NCI-H748 (cell line): ENCODE data around the gene TEKTIP1.

ENCODE experiments used
- DNase-seq: peaks from one replicate; lab custom pipeline; 2025; ENCODE audit not compliant: unreplicated experiment; lab: John Stamatoyannopoulos, UW

TEKTIP1 gene

GRCh38 chr19:3538965-3539755 lies at the start of gene TEKTIP1:
Gene TEKTIP1, plus strand, starts transcription at chr19:3539174. Its CDS starts 4 bp downstream, at chr19:3539178.
- DNase-seq = peak; percentile 6

GRCh38 chr19:3491396-3492119 lies 47.4 kb upstream of the TEKTIP1 start:
- no peak for DNase-seq

- no peak for DNase-seq
Measured at GRCh38 chr19:3492131-3492839, 46.7 kb upstream of the TEKTIP1 start.

GRCh38 chr19:3492919-3493318 lies 46.1 kb upstream of the TEKTIP1 start:
- DNase-seq = no peak

- DNase-seq = no peak
Measured at GRCh38 chr19:3493651-3494050, 45.3 kb upstream of the TEKTIP1 start.

GRCh38 chr19:3494051-3494450 lies 44.9 kb upstream of the TEKTIP1 start:
- DNase-seq = no peak

- DNase-seq = no peak
Measured at GRCh38 chr19:3494559-3494958, 44.4 kb upstream of the TEKTIP1 start.

GRCh38 chr19:3496392-3497273 lies 42.3 kb upstream of the TEKTIP1 start:
- DNase-seq = no peak

- DNase-seq = no peak
Measured at GRCh38 chr19:3497757-3498520, 41.0 kb upstream of the TEKTIP1 start.

GRCh38 chr19:3499738-3500428 lies 39.1 kb upstream of the TEKTIP1 start:
- peak; percentile 6 for DNase-seq

GRCh38 chr19:3500429-3501101 lies 38.4 kb upstream of the TEKTIP1 start, which contains the start of gene DOHH:
Gene DOHH, minus strand, starts transcription at chr19:3500674. Its CDS starts 3,860 bp downstream, at chr19:3496814.
- peak; percentile 93 for DNase-seq

GRCh38 chr19:3501780-3502179 lies 37.2 kb upstream of the TEKTIP1 start:
- no peak for DNase-seq

GRCh38 chr19:3503036-3503572 lies 35.9 kb upstream of the TEKTIP1 start:
- DNase-seq = no peak

- DNase-seq = no peak
Measured at GRCh38 chr19:3504735-3505134, 34.2 kb upstream of the TEKTIP1 start.

GRCh38 chr19:3505598-3506383 lies 33.2 kb upstream of the TEKTIP1 start, which contains the start of gene FZR1:
Gene FZR1, plus strand, starts transcription at chr19:3506311. Its CDS starts 16,679 bp downstream, at chr19:3522990.
- peak; percentile 98 for DNase-seq

- DNase-seq = peak; percentile 2
Measured at GRCh38 chr19:3506384-3507340, 32.3 kb upstream of the TEKTIP1 start.
